Body of pancreas (tissue), 4 donors: Measurements from ENCODE around the gene TARS2.

Source experiments
- CTCF ChIP-seq, 7 experiments: fragments of 450-650 bp in 4 of 7; fragments of 200-600 bp in 3 of 7; sonication (generic) in 3 of 7; IDR thresholded peaks; one replicate each; pipeline ENCODE4 v1.5.1; 2016 to 2019; ENCODE audit warnings: antibody characterized with exemption in 7 of 7
- POLR2A ChIP-seq, 3 donors: fragments of 450-650 bp; IDR thresholded peaks; one replicate each; pipeline ENCODE4 v1.6.1; 2016; ENCODE audit warnings: antibody characterized with exemption in 3 of 3, mild to moderate bottlenecking in 2 of 3

- TF ChIP-seq POLR2A (IDR thresholded peaks at IDR 0.05), result no peak
- peak in 1 of 7 experiments; percentile 8 for TF ChIP-seq CTCF (IDR thresholded peaks at IDR 0.05)
These were observed 29.4 kb downstream of the TARS2 start for GRCh38 chr1:150516616-150517015.
